BJ (cell line): ENCODE data around the gene LGR5. TPM values are rescaled to one million over a fixed set of nuclear protein-coding genes. Genes with fewer than 3 reads are reported as not detected.

Source experiments
- CTCF ChIA-PET: fragments of 350-600 bp; formaldehyde crosslinking; extraction: SDS; loops from one replicate; lab custom pipeline; 2021; ENCODE audit warnings: antibody characterized with exemption, inconsistent platforms; lab: Yijun Ruan, JAX
- POLR2A ChIA-PET: fragments of 300-600 bp; sonication (Branson Sonifier 250); formaldehyde crosslinking; extraction: SDS; loops from one replicate; lab custom pipeline; 2021; ENCODE audit warnings: antibody characterized with exemption; lab: Charles Lee
- DNase-seq: peaks from one replicate; pipeline ENCODE4 v3.0.0-alpha.2; 2011; ENCODE audit warnings: low read depth
- H3K27me3 ChIP-seq: 2 replicates; pipeline ENCODE4 v1.6.0; 2011; ENCODE audit warnings: low read length; ENCODE audit not compliant: control insufficient read depth, insufficient read depth
- H3K36me3 ChIP-seq: 2 replicates; pipeline ENCODE4 v1.5.1; 2011; ENCODE audit warnings: low read length; ENCODE audit not compliant: control insufficient read depth, insufficient read depth
- H3K4me3 ChIP-seq: 2 replicates; pipeline ENCODE4 v1.5.1; 2011; ENCODE audit warnings: low read depth, mild to moderate bottlenecking, control low read depth, low read length
- CTCF ChIP-seq: IDR thresholded peaks from 2 replicates; pipeline ENCODE4 v1.5.1; 2011; ENCODE audit warnings: low read depth, mild to moderate bottlenecking, control low read depth, inconsistent platforms, low read length, moderate library complexity; ENCODE audit not compliant: insufficient read depth
- polyA plus RNA-seq: library from polyadenylated mRNA; depleted of rRNA; stranded (reverse); fragments of >200 nt; gene quantifications from 2 replicates; pipeline ENCODE4 v1.2.3, GENCODE V29; 2011

LGR5 gene
- polyA plus RNA-seq, 1 experiment: 0.23 TPM

GRCh38 chr12:71400481-71400880, 39.1 kb upstream of the LGR5 start:
- H3K27me3 ChIP-seq: peaks cover 10% of the 10 kb centered on the region
- H3K36me3 ChIP-seq: no peaks in the 10 kb centered on the region
- DNase-seq: no peak
- no peak overlapping the region for H3K4me3 ChIP-seq
- TF ChIP-seq CTCF: no peak
- ChIA-PET CTCF (interaction anchor here (0.6 to 6.3 kb wide), 4 partner anchors 8 to 346 kb away, joined by 3 to 28 read pairs (median 8); no protein-coding TSS in a partner anchor), POLR2A (no interaction called here)

- TF ChIP-seq CTCF: no peak
- H3K36me3 ChIP-seq: no peaks in the 10 kb centered on the region
- POLR2A ChIA-PET: no interaction called here
- CTCF ChIA-PET: no interaction called here
- no peak for DNase-seq
- no peak overlapping the region for H3K4me3 ChIP-seq
- peaks cover 3% of the 10 kb centered on the region for H3K27me3 ChIP-seq
These were observed 33.7 kb upstream of the LGR5 start for GRCh38 chr12:71405884-71406283.

- Histone ChIP-seq H3K27me3 (no peaks in the 10 kb centered on the region), H3K36me3 (no peaks in the 10 kb centered on the region), H3K4me3 (no peak overlapping the region)
- TF ChIP-seq CTCF: no peak
- no peak for DNase-seq
- POLR2A ChIA-PET: no interaction called here
- CTCF ChIA-PET: no interaction called here
These were observed 31.9 kb upstream of the LGR5 start for GRCh38 chr12:71407732-71408131.

GRCh38 chr12:71410844-71411243, 28.8 kb upstream of the LGR5 start:
- ChIA-PET POLR2A (no interaction called here), CTCF (interaction anchor here (0.9 kb wide), 1 partner anchor 141 kb away, joined by 3 read pairs; no protein-coding TSS in a partner anchor)
- no peaks in the 10 kb centered on the region for H3K36me3 ChIP-seq
- no peaks in the 10 kb centered on the region for H3K27me3 ChIP-seq
- DNase-seq: no peak
- no peak overlapping the region for H3K4me3 ChIP-seq
- TF ChIP-seq CTCF: no peak

GRCh38 chr12:71411635-71412034, 28.0 kb upstream of the LGR5 start:
- Histone ChIP-seq H3K4me3 (no peak overlapping the region), H3K27me3 (no peaks in the 10 kb centered on the region), H3K36me3 (no peaks in the 10 kb centered on the region)
- no peak for TF ChIP-seq CTCF
- no peak for DNase-seq
- POLR2A ChIA-PET: no interaction called here
- CTCF ChIA-PET: interaction anchor here (1.3 kb wide), 1 partner anchor 140 kb away, joined by 5 read pairs; no protein-coding TSS in a partner anchor
